ENCODE results near the gene NBPF1.
"Not testable (repeated sequence)": the region's sequence is repeated elsewhere in the genome, so short reads cannot be mapped to it uniquely, and the experiment has no call there.

NBPF1 gene

GRCh38 chr1:16521288-16521583, 92.1 kb downstream of the NBPF1 start:
- TF ChIP-seq CTCF (IDR thresholded peaks at IDR 0.05; ENCODE audit: control insufficient read depth, extremely low read depth, insufficient read depth), result no peak
- DNase-seq (ENCODE audit: low read depth), result no peak
- H3K4me3 ChIP-seq (ENCODE audit: low read depth, low read length), result no peak overlapping the region

DNA sequence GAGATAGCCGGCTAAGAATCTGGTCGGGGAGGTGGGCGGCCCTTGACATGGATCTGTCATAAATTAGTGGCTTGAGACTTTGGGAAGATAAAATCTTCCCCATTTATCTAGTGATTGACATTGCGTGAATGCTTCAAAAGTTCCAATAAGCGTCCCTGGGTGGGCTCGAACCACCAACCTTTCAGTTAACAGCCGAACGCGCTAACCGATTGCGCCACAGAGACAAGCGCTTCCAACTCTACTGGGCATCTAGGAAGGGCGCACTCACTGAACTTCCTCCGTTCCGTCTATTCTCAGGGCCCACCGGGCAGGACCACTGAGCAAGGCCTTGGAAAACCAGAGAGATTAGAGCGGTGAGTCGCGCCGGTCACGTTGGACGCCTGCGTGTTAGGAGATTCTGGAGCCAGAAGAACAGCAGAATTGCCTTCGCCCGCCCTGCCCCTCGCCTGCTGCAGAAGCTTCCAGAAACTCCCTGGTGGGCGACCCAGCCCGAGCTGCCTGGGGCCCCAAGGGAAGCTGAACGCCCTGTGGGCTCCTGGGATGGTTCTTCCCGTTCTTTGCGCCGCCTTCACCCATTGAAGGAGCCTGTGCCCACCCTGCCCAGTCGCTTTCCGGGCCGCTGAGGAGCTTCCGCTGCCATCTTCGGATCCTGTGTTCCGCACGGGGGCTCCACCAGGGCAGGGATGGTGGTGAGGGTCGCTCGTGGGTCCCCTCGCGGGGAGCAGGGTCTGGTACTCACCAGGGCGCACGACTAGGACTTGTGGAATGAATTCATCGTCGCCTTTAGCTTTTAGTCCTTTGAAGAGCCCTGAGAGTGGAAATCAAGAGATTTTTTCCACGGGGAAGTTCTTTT, 92.7 kb downstream of the NBPF1 start:
- H3K4me3 ChIP-seq (ENCODE audit: low read depth, low read length); DNase-seq (ENCODE audit: low read depth): not testable (repeated sequence)

DNA sequence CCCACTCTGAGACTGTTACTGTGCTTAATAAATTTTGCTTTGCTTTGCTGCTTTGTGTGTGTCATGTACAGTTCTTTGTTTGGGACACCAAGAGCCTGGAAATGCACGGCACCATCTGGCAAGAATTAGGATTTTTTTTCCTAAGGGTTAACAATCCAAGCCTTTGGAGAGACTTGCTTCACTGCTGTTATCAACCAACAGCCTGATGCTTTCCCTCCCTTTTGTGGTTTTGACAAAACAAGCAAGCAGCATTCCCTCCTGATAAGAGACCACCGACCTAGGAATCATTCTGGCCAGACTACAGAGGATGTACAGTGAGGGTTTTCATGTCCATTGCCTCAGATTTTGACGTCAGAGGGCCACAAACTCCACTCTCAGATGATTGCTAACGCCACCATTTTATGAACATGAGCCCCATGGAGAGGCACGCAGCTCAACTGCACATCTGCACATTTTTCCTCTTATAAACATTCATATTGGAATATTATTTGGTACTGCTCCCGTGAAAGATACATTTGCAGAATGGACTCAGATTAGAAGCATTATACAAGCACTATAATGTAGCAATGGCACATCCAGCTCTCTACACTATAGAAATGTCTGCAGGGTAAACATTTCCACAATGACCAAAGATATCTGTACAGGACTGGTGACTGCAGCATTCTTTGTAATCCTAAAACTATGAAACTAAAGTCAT, 94.0 kb downstream of the NBPF1 start:
- DNase-seq (ENCODE audit: low read depth); H3K4me3 ChIP-seq (ENCODE audit: low read depth, low read length): not testable (repeated sequence)

GRCh38 chr1:16518913-16519254, 94.5 kb downstream of the NBPF1 start:
- DNase-seq (ENCODE audit: low read depth); H3K4me3 ChIP-seq (ENCODE audit: low read depth, low read length): not testable (repeated sequence)

DNA sequence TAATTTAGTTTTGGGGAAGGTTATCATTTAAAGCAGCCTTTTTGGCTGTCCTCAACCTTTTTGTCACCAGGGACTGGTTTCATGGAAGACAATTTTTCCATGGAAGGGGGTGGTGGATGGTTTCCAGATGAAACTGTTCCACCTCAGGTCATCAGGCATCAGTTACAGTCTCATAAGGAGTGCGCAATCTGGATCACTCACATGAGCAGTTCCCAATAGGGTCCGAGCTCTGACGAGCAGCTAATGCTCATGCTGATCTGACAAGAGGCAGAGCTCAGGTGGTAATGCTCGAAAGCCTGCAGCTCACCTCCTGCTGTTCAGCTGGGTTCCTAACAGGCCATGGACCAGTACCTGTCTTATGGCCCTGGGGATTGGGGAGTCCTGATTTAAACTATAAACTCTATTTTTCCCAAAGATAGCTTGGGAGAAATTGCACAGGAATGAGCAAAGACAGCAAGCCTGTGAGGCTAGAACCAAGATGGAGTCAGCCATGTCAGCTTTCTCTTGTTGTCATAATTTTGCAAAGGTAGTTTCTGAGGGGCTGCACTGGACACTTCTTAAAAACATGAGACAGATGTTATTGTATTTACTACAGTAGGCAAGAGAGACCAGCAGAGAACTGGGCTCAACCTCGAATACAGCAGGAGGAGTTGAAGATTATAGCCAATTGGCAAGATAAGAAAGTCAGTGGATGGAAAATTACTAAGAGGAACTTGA, 96.5 kb downstream of the NBPF1 start:
- H3K4me3 ChIP-seq (ENCODE audit: low read depth, low read length); DNase-seq (ENCODE audit: low read depth): not testable (repeated sequence)

DNA sequence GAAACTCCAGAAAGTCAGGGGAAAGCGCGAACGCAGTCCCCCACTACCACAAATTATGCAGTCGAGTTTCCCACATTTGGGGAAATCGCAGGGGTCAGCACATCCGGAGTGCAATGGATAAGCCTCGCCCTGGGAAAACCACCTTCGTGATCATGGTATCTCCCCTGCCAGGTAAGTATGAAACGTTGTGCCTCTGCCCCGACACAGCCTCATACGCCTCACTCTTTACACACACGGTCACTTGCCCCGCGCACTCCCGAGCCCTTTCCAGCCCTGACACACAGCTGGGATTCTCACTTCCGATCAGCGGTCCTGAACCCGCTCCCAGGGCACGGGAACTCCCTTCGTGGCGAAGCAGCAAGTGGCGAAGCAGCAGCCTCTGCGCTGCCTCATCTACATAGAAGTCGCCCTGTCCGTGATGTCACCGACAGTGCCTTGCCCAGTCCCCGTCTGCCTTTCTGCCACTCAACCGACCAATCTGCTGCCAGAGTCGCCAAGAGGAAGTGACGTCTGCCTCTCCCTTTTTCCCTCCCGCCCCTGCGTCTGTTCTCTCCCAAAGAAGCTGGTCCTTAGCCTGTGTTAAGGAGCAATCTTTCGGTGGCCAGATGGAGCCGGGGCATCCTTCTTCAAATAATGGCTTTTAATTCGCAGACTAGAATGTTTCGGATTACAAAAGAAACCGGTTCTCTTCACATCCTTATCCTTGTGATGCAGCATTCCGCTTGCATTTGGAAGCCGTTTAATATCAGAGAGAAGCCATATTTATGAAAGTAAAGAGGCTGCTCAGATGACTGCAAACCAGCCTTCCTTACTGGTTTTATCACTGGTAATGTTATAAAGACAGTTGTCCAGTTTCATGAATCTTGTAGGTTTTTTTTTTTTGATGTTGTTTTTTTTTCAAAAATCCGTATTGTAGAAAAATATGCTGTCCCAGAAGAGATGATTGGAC, 99.0 kb downstream of the NBPF1 start, which contains the start of gene RNU1-1:
Gene RNU1-1, minus strand, starts transcription at position 179 of the 949 bp plus-strand sequence.
- peak within 1 kb of the TSS; percentile 41 for H3K4me3 ChIP-seq (ENCODE audit: low read depth, low read length)
- peak; percentile 19 for DNase-seq (ENCODE audit: low read depth)

DNA sequence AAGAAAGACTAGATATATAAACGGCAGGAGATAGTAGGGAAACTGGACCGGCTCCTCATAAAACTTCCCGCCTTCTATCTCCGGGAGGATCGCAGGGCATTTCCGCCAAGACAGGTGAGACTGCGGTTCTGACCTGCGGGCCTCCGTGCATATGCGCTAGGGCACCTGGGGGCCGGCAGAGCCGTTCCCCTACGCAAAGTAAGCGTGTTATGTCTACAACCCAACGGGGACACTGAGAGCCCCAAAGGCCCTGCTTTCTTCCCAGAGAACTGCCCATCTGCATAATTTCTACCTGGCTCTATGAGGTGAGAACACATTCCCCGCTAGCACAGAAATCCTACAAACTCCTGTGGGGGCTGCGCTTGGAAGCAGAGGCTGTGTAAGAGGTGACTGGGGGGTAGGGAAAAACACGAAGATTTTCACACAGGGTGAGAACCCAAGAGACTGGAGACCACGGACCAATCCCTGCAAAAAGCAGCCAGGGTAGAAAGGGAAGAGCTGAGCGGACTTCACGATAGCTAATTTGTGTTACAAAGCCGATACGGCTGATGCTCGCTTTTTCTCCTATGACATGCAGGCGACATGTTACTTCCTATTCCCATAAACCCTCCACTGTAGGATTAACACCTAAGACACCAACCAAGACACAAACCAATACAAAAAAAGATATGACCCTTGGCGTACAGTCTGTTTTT, 99.8 kb downstream of the NBPF1 start:
- peak; percentile 79 for DNase-seq (ENCODE audit: low read depth)
- not testable (repeated sequence) for H3K4me3 ChIP-seq (ENCODE audit: low read depth, low read length)

DNA sequence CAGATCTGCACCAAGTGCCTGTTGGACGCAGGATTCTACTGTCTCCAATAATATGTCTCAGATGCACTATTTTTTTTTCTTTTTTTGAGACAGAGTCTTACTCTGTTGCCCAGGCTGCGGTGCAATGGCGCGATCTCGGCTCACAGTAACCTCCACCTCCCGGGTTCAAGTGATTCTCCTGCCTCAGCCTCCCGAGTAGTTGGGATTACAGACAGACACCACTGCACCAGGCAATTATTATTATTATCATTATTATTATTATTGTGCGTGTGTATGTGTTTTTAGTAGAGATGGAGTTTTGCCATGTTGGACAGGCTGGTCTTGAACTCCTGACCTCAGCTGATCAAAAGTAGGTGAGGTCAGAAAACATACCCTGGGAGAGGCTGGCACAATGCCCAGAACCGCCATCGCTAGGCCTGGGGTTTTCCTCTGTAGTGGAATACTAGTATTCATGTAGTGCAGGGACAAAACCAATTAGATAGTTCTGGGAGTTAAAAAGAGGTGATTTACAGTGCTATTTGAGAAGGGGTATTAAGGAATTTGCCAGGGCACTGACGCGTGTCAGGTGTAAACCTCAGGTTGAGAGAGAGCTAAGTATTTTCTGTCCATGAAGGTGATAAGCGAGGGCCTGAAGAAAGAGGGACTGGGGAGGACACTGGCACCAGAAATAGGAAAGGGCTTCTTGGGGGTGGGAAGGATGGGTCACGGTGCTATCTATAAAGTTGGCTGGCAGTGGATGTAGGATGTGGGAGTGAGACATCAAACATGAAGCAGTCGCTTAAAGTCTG, 100.5 kb downstream of the NBPF1 start:
- not testable (repeated sequence) for H3K4me3 ChIP-seq (ENCODE audit: low read depth, low read length); DNase-seq (ENCODE audit: low read depth)

All from LNCaP clone FGC (cell line).